Natural killer cell (primary cell): ENCODE data around the gene PIK3C2G. TPM values are rescaled to one million over a fixed set of nuclear protein-coding genes. Genes with fewer than 3 reads are reported as not detected.

ENCODE experiments used
- ATAC-seq, 3 donors: fragments of 150-1000 bp in 2 of 3; fragments of 200-7000 bp in 1 of 3; cut with Tn5 transposase; 1 replicate in 1 of 3; 2 replicates in 2 of 3; pipeline ENCODE4 v1.10.0; 2021; ENCODE audit warnings: mild to moderate bottlenecking in 2 of 3, moderate library complexity in 2 of 3
- DNase-seq, 2 donors: peaks; one replicate each; pipeline versions ENCODE4 v3.0.0 to v3.0.0-alpha.2; 2013 to 2021; ENCODE audit warnings: mixed read lengths in 1 of 2
- H3K27ac ChIP-seq: one replicate; pipeline ENCODE4 v1.5.1; 2013; ENCODE audit warnings: mild to moderate bottlenecking, low read length
- H3K27me3 ChIP-seq: one replicate; pipeline ENCODE4 v1.6.1; 2013; ENCODE audit warnings: low read length; ENCODE audit not compliant: control insufficient read depth, insufficient read depth
- H3K36me3 ChIP-seq: one replicate; pipeline ENCODE4 v1.6.1; 2013; ENCODE audit warnings: low read length; ENCODE audit not compliant: control insufficient read depth, insufficient read depth
- H3K4me1 ChIP-seq: one replicate; pipeline ENCODE4 v1.6.1; 2013; ENCODE audit warnings: low read length; ENCODE audit not compliant: control insufficient read depth, insufficient read depth
- H3K4me3 ChIP-seq: one replicate; pipeline ENCODE4 v1.5.1; 2013; ENCODE audit warnings: low read length
- H3K9me3 ChIP-seq: one replicate; pipeline ENCODE4 v1.6.1; 2013; ENCODE audit warnings: low read length; ENCODE audit not compliant: control insufficient read depth, insufficient read depth
- H3K27ac Mint-ChIP-seq, 2 donors: one replicate each; pipeline ENCODE4 v1.8.0; 2022; ENCODE audit warnings: mild to moderate bottlenecking in 2 of 2, mixed read lengths in 2 of 2, moderate library complexity in 1 of 2
- H3K27me3 Mint-ChIP-seq, 2 donors: one replicate each; pipeline ENCODE4 v1.8.0; 2022; ENCODE audit warnings: low read depth in 2 of 2, mixed read lengths in 2 of 2
- H3K36me3 Mint-ChIP-seq: one replicate; pipeline ENCODE4 v1.8.0; 2022; ENCODE audit warnings: mixed read lengths
- H3K4me1 Mint-ChIP-seq, 2 donors: one replicate each; pipeline ENCODE4 v1.8.0; 2022; ENCODE audit warnings: mixed read lengths in 2 of 2
- H3K4me3 Mint-ChIP-seq: one replicate; pipeline ENCODE4 v1.8.0; 2022; ENCODE audit warnings: mild to moderate bottlenecking, moderate library complexity, mixed read lengths
- H3K9me3 Mint-ChIP-seq, 2 donors: one replicate each; pipeline ENCODE4 v1.8.0; 2022; ENCODE audit warnings: mixed read lengths in 2 of 2
- CTCF ChIP-seq: fragments of 200-600 bp; IDR thresholded peaks from one replicate; pipeline ENCODE4 v1.8.0; 2022; ENCODE audit warnings: antibody characterized with exemption
- WGBS: methylation state at CpG from one replicate; pipeline ENCODE4 v1.1.7; 2013; ENCODE audit warnings: missing lambda C conversion rate; ENCODE audit not compliant: insufficient coverage; 5-methylcytosine and 5-hydroxymethylcytosine counted together
- intact Hi-C: fragments of 100-400 bp; cut with micrococcal nuclease; formaldehyde crosslinking; loops from one replicate; pipeline ENCODE4 v1.14.2; 2022
- total RNA-seq, 4 donors: library from RNA; stranded (reverse); fragments of 120-200 nt in 1 of 4; gene quantifications; one replicate each; pipeline versions ENCODE4 v1.2.3 to v1.2.4, GENCODE V29; 2013 to 2022

The PIK3C2G gene
- total RNA-seq, 3 donors from 2014 or later (not counting 1 experiment from before 2014, with no cell fraction given), result not detected

- TF ChIP-seq CTCF, result no peak
- Histone ChIP-seq H3K4me3 (no peak overlapping the region), H3K9me3 (no peaks in the 10 kb centered on the region), H3K27ac (no peak overlapping the region), H3K4me1 (no peaks in the 10 kb centered on the region), H3K27me3 (no peaks in the 10 kb centered on the region), H3K36me3 (no peaks in the 10 kb centered on the region)
- DNase-seq (no peak), ATAC-seq (no peak)
- Mint-ChIP-seq H3K27me3 (no peaks in the 10 kb centered on the region), H3K4me1 (no peaks in the 10 kb centered on the region), H3K9me3 (peaks cover 3 to 7% of the 10 kb centered on the region in 2 donors), H3K36me3 (no peaks in the 10 kb centered on the region), H3K27ac (no peak overlapping the region), H3K4me3 (no peak overlapping the region)
- 87% methylated on average over 3 of the region's 3 CpGs for WGBS
- intact Hi-C loops, result no loop called here
Observed at GRCh38 chr12:18290386-18290785, 29.1 kb downstream of the PIK3C2G start.

GRCh38 chr12:18294889-18295288, 33.6 kb downstream of the PIK3C2G start:
- Mint-ChIP-seq H3K36me3 (no peaks in the 10 kb centered on the region), H3K27ac (no peak overlapping the region), H3K9me3 (peaks cover 3 to 18% of the 10 kb centered on the region in 2 donors), H3K27me3 (no peaks in the 10 kb centered on the region), H3K4me1 (no peaks in the 10 kb centered on the region), H3K4me3 (no peak overlapping the region)
- no peaks in the 10 kb centered on the region for H3K36me3 ChIP-seq
- no peaks in the 10 kb centered on the region for H3K4me1 ChIP-seq
- no peak overlapping the region for H3K27ac ChIP-seq
- no peak for TF ChIP-seq CTCF
- no peak overlapping the region for H3K4me3 ChIP-seq
- ATAC-seq (no peak), DNase-seq (no peak)
- no peaks in the 10 kb centered on the region for H3K9me3 ChIP-seq
- no peaks in the 10 kb centered on the region for H3K27me3 ChIP-seq
- intact Hi-C loops, result no loop called here

- ATAC-seq, result no peak
- Histone ChIP-seq H3K4me1 (no peaks in the 10 kb centered on the region), H3K36me3 (no peaks in the 10 kb centered on the region), H3K4me3 (no peak overlapping the region), H3K27ac (no peak overlapping the region), H3K27me3 (no peaks in the 10 kb centered on the region), H3K9me3 (no peaks in the 10 kb centered on the region)
- Mint-ChIP-seq H3K36me3 (no peaks in the 10 kb centered on the region), H3K27ac (no peak overlapping the region), H3K9me3 (peaks cover 6 to 25% of the 10 kb centered on the region in 2 donors), H3K4me1 (no peaks in the 10 kb centered on the region), H3K27me3 (no peaks in the 10 kb centered on the region), H3K4me3 (no peak overlapping the region)
- intact Hi-C loops, result no loop called here
- no peak for DNase-seq
- 85% methylated on average over 3 of the region's 6 CpGs for WGBS
- no peak for TF ChIP-seq CTCF
Observed at GRCh38 chr12:18296201-18296908, 35.0 kb downstream of the PIK3C2G start.

- ATAC-seq (no peak), DNase-seq (no peak)
- Histone ChIP-seq H3K4me1 (no peaks in the 10 kb centered on the region), H3K27ac (no peak overlapping the region), H3K36me3 (no peaks in the 10 kb centered on the region), H3K4me3 (no peak overlapping the region), H3K27me3 (no peaks in the 10 kb centered on the region), H3K9me3 (peaks cover 1% of the 10 kb centered on the region)
- Mint-ChIP-seq H3K4me1 (no peaks in the 10 kb centered on the region), H3K4me3 (no peak overlapping the region), H3K27ac (no peak overlapping the region), H3K27me3 (no peaks in the 10 kb centered on the region), H3K36me3 (no peaks in the 10 kb centered on the region), H3K9me3 (peaks cover 6 to 28% of the 10 kb centered on the region in 2 donors)
- intact Hi-C loops, result no loop called here
- TF ChIP-seq CTCF, result no peak
- 87% methylated on average over 1 of the region's 3 CpGs for WGBS
Observed at GRCh38 chr12:18296909-18297280, 35.6 kb downstream of the PIK3C2G start.
